ENCODE measurements around the gene SLC22A3. TPM values are rescaled to one million over a fixed set of nuclear protein-coding genes. Genes with fewer than 3 reads are reported as not detected.

SLC22A3 gene
- total RNA-seq, 2 donors from 2014 or later, result 0.11 TPM; not detected in 1

DNA sequence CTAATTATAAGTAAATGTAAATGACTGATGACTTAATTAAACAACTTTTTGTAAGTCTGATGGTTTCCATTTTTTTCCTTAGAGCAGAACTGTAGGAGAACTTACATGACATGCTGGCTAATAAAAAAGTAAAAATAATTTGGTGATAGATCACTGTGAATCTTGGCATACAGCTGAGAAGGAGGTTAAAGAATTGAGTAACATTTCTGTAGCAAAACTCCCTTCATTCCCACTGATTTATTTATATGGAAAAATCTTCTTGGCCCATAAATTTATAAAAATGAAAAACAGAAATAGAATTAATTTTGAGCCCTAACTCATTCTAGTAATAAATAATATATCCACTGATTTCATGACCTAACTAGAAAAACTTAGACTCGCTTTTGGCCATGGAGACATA is 48.1 kb downstream of the SLC22A3 start:
- H3K27ac Mint-ChIP-seq, result no peak overlapping the region
- no peak for ATAC-seq (replicated peaks)
- peaks cover 5% of the 10 kb centered on the region for H3K9me3 Mint-ChIP-seq
- peaks cover 10% of the 10 kb centered on the region for H3K4me1 Mint-ChIP-seq
- H3K36me3 Mint-ChIP-seq (ENCODE audit: low read depth), result no peaks in the 10 kb centered on the region
- peaks cover 13% of the 10 kb centered on the region for H3K27me3 Mint-ChIP-seq
- no peak overlapping the region for H3K4me3 Mint-ChIP-seq

DNA sequence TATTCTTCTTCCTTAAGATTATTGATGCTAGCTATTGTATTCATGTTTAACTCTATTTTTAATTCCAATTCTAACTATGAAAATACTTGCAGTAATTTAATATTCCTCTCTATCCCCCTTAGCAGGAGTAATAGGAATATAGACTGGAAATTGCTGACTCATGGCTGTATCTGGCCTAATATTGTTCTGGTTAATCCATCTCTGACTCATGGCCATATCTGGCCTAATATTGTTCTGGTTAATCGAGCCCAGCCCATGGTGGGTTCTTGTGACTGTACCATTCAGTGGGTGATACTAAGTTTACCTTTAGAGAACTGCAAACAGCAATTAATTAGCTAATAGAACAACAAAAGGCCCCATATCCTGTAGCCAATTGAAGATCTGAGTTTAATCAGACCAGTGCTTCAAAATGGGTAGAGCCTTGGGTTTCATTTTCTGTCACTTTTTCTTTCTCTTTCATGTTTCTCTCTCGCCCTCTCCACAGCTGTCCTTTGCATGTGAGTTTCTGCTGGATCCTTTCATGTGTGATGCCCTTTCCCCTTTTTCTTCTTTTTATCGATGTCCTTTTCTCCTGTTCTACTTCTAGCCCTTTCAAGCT is 50.6 kb downstream of the SLC22A3 start:
- no peak for ATAC-seq (replicated peaks)
- H3K9me3 Mint-ChIP-seq, result peaks cover under 1% of the 10 kb centered on the region
- H3K36me3 Mint-ChIP-seq (ENCODE audit: low read depth), result no peaks in the 10 kb centered on the region
- H3K27ac Mint-ChIP-seq, result no peak overlapping the region
- H3K27me3 Mint-ChIP-seq, result peaks cover 9% of the 10 kb centered on the region
- H3K4me3 Mint-ChIP-seq, result no peak overlapping the region
- H3K4me1 Mint-ChIP-seq, result peaks cover 10% of the 10 kb centered on the region

DNA sequence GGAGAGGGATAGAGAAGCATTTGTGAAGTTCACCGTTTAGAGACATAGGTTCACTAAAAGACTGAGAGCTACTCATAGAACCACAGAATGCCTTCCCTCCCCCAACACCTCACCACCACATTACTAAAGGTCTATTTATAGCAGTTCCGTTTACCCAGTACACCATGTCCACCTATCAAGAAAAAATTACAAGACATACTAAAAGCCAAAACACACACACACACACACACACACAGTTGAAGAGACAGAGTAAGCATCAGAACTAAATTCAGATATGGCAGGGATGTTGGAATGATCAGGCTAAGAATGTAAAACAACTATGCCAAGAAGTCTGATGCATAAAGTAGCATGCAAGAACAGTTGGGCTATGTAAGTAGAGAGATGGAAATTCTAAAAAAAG is 52.3 kb downstream of the SLC22A3 start:
- no peak for ATAC-seq (replicated peaks)
- H3K27ac Mint-ChIP-seq, result no peak overlapping the region
- no peaks in the 10 kb centered on the region for H3K9me3 Mint-ChIP-seq
- no peak overlapping the region for H3K4me3 Mint-ChIP-seq
- peaks cover 4% of the 10 kb centered on the region for H3K27me3 Mint-ChIP-seq
- H3K4me1 Mint-ChIP-seq, result peaks cover 10% of the 10 kb centered on the region
- no peaks in the 10 kb centered on the region for H3K36me3 Mint-ChIP-seq (ENCODE audit: low read depth)

DNA sequence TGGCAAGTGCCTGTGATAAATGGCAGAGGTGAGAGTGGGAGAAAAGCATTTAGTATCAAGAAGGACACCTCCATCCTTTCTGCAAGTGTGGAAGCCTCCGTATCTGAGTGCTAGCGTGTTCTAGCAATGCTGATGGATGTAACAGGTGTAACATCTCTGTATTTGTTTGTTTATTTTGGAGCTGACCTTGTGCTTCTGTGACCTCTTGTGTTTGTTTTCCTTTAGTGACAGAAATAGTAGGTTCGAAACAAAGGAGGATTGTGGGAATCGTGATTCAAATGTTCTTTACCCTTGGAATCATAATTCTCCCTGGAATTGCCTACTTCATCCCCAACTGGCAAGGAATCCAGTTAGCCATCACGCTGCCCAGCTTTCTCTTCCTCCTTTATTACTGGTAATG is 60.4 kb downstream of the SLC22A3 start:
- Mint-ChIP-seq H3K4me1 (no peaks in the 10 kb centered on the region), H3K36me3 (ENCODE audit: low read depth) (no peaks in the 10 kb centered on the region), H3K27ac (no peak overlapping the region), H3K4me3 (no peak overlapping the region), H3K9me3 (no peaks in the 10 kb centered on the region), H3K27me3 (peaks cover 3% of the 10 kb centered on the region)
- no peak for ATAC-seq (replicated peaks)

DNA sequence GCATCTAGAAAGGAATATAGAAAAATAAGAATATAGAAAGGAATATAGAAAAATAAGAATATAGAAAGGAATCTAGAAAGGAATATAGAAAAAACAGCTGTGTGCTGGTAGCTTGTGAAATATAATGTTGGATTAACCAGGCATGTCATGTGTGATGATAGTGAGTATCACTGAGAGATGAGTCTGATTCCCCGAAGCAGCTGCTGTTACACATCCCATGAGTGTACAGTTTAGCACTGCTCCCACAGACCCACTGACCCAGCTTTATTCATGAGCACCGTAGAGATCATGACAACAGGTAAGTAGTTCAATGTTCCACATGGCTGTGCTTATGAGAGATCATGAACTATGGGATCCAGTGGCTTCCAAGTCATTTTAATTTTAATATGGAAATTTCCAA is 64.8 kb downstream of the SLC22A3 start:
- H3K4me1 Mint-ChIP-seq, result peaks cover 6% of the 10 kb centered on the region
- no peak for ATAC-seq (replicated peaks)
- H3K27me3 Mint-ChIP-seq, result peaks cover 11% of the 10 kb centered on the region

DNA sequence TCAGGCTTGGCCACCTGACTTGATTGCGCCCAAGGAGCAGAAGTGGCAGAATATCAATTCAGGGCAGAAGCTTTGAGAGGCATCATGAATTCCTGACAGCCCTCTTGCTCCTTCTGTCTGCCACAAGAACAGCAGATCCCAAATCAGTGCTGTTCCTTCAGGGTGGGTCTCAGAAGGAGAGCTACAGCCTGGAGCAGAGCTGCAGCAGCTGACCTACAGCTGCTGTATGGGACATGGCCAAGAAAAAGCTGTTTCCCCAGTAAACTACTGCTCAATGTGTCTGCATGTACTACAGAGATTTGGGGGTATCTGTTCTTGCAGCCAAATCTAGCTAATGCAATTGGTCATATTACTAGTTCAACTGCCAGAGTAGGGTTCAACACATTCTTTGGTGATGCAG is 69.0 kb downstream of the SLC22A3 start:
- no peak for ATAC-seq (replicated peaks)
- Mint-ChIP-seq H3K27me3 (peaks cover 11% of the 10 kb centered on the region), H3K27ac (no peak overlapping the region), H3K4me1 (peaks cover 6% of the 10 kb centered on the region), H3K9me3 (peaks cover 3% of the 10 kb centered on the region), H3K4me3 (no peak overlapping the region), H3K36me3 (ENCODE audit: low read depth) (no peaks in the 10 kb centered on the region)

More for the DNA sequence above, 64.8 kb downstream of the SLC22A3 start:
- Mint-ChIP-seq H3K36me3 (ENCODE audit: low read depth) (no peaks in the 10 kb centered on the region), H3K9me3 (peaks cover 3% of the 10 kb centered on the region), H3K4me3 (no peak overlapping the region), H3K27ac (no peak overlapping the region)

DNA sequence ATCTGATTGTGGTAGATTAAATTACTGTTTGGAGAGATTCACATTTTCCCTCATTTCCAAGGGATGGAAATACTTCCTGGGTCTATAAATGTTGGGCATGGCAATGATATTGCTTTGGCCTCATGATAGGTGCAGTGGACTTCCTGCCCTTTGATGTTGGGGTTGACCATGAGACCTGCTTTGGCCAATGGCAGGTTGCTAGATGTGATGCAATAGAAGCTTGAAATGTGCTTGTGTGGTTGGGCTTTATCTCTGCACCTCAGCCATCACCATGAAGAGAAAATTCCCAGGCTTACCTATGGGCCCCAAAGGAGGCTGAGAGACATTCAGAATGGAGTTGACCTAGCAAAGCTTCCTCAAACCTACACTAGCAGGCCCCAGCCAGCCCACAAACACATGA is 69.4 kb downstream of the SLC22A3 start:
- H3K4me3 Mint-ChIP-seq, result no peak overlapping the region

DNA sequence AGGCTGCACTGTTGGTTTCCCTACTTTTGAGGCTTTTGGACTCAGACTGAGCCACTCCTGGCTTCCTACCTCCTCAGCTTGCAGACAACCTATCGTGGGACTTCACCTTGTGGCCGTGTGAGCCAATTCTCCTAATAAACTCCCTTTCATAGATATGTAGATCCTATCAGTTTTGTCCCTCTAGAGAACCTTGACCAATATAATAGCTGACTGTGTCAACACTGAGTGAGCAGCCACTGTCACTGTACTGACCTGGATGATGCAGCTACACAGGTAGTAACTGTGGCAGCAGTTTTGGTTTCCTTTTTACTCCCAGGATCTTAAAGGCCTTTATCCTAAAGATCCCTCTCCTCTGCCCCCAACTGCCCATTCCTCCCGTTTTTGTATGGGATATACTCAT is 70.2 kb downstream of the SLC22A3 start:
- H3K4me3 Mint-ChIP-seq, result no peak overlapping the region
- H3K36me3 Mint-ChIP-seq (ENCODE audit: low read depth), result no peaks in the 10 kb centered on the region
- peaks cover 7% of the 10 kb centered on the region for H3K27me3 Mint-ChIP-seq
- ATAC-seq (replicated peaks), result no peak
- peaks cover 6% of the 10 kb centered on the region for H3K4me1 Mint-ChIP-seq
- H3K9me3 Mint-ChIP-seq, result peaks cover 3% of the 10 kb centered on the region
- H3K27ac Mint-ChIP-seq, result no peak overlapping the region

More for the DNA sequence above, 69.4 kb downstream of the SLC22A3 start:
- Mint-ChIP-seq H3K4me1 (peaks cover 6% of the 10 kb centered on the region), H3K36me3 (ENCODE audit: low read depth) (no peaks in the 10 kb centered on the region), H3K27me3 (peaks cover 8% of the 10 kb centered on the region), H3K9me3 (peaks cover 3% of the 10 kb centered on the region), H3K27ac (no peak overlapping the region)
- no peak for ATAC-seq (replicated peaks)

DNA sequence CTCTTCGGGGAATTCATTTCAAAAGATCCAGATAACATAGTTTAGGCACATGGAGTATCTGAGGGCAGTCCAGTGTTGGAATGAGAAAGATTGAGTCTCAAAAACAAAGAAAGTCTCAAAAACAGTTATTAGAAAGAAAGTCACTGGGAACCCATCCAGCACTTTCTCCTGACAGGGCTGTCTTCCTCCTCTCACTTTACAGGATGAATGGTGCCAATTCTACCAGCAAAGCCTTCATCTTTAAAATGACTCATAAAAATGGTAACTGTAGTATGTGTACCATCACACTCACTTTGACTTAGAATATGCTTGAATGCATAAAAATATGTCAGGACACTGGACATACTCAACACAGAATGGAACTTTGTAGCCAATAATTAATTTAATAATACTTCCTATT is 71.3 kb downstream of the SLC22A3 start:
- Mint-ChIP-seq H3K27ac (no peak overlapping the region), H3K27me3 (peaks cover 4% of the 10 kb centered on the region)
- no peak for ATAC-seq (replicated peaks)

DNA sequence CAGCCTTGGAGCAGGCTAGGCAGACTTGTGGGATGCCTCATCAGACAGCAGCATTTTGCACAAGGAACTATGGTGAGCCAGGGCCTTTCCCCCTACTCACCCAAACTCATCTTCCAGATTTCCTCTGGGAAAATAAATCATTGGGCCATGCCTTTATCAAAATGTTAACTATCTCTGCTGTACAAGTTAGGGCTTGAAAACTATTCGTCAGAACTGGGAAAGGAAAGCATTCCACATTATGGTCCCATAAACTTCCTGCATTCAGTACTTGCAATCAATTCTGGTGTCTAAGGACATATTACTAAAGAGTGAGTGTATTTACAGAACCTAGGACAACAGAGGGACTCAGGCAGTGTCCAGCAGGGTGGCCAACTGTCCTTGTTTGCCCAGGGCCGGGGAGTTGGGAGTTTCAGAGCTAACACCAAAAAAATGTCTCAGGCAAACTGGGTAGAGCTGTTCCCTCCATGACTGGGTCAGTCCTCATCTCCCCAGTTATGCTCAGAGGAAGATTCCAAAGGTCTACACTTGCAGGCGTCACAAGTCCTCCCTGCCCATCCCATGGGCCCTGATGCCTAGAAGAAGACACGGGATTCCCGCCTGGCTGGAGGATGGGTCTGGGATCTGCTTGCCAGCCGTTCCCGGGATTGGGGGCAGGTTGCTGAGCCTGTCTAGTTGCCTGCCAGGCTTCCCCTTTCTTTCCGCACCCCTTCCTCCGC is 72.2 kb downstream of the SLC22A3 start:
- Mint-ChIP-seq H3K4me1 (no peaks in the 10 kb centered on the region), H3K27me3 (no peaks in the 10 kb centered on the region), H3K27ac (no peak overlapping the region), H3K4me3 (no peak overlapping the region), H3K9me3 (no peaks in the 10 kb centered on the region), H3K36me3 (ENCODE audit: low read depth) (no peaks in the 10 kb centered on the region)
- ATAC-seq (replicated peaks), result no peak

More for the DNA sequence above, 71.3 kb downstream of the SLC22A3 start:
- Mint-ChIP-seq H3K4me1 (no peaks in the 10 kb centered on the region), H3K4me3 (no peak overlapping the region), H3K9me3 (no peaks in the 10 kb centered on the region), H3K36me3 (ENCODE audit: low read depth) (no peaks in the 10 kb centered on the region)

DNA sequence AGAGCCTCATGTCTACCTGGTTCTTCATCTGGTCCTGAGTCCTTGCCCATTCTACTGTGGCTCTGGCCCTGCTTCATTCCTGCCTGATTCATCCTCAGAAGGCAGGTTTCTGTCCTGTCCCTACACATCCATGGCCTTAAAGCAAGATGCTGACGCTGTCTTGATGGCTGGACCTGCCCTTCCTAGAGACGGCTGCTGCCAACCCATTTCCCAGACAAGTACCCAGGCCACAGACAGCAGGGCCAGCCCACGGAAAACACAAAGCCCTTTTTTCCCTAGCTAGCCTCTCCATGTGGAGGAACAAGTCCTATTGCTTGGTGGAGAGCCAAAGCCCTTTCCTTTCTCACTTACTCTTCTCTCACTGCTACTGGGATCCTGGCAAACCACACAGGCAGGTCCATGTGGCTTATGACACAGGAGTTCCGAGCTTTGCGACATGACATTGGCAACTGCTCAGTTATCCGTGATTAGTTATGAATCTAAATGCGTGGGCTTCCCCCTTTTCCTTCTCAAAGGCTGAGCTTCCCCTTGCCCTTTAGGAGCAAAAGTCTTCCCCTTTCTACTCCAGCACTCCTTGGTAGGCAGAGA is 72.9 kb downstream of the SLC22A3 start:
- Mint-ChIP-seq H3K4me3 (no peak overlapping the region), H3K27me3 (no peaks in the 10 kb centered on the region), H3K36me3 (ENCODE audit: low read depth) (no peaks in the 10 kb centered on the region), H3K27ac (no peak overlapping the region), H3K9me3 (no peaks in the 10 kb centered on the region), H3K4me1 (peaks cover under 1% of the 10 kb centered on the region)
- ATAC-seq (replicated peaks), result no peak

DNA sequence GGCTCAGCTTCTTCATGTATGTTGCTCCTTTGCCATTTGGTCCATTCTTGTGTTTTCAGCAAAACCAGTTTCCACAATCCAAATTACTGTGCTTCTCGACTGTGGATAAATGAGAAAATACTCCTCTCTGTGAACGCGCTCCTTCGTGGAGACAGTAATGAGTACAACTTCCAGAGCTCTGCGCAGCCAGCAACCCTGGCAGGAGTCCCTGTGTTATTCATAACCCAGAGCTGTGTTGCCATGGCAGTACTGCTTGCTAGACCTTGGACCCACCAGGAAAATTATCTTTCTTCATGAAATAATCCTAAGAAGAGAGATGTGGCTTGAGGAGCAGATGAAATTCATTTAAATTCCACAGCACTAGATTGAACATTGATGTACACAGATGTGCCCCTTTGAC is 73.7 kb downstream of the SLC22A3 start:
- ATAC-seq (replicated peaks), result no peak
- H3K27me3 Mint-ChIP-seq, result no peaks in the 10 kb centered on the region
- no peaks in the 10 kb centered on the region for H3K9me3 Mint-ChIP-seq
- H3K4me1 Mint-ChIP-seq, result peaks cover 6% of the 10 kb centered on the region
- H3K4me3 Mint-ChIP-seq, result no peak overlapping the region
- H3K27ac Mint-ChIP-seq, result no peak overlapping the region
- H3K36me3 Mint-ChIP-seq (ENCODE audit: low read depth), result no peaks in the 10 kb centered on the region

DNA sequence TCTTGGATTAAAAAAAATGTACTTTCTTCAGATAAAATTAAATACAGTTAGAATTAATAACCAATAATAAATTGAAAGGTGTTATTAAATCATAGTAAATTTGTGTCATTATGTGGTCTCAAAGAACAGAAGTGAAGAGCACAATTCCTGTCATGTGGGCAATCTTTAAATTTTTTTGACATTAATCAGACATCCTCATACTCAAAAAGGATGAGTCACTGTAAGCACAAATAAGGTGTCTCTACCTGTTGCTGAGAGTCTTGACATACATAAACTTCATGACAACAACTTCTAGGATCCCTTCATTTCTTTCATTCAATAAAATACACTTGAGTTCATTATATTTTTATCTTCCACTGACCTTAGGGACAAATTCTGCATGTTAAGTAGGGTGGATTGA is 76.1 kb downstream of the SLC22A3 start:
- ATAC-seq (replicated peaks), result no peak
- H3K27ac Mint-ChIP-seq, result no peak overlapping the region

DNA sequence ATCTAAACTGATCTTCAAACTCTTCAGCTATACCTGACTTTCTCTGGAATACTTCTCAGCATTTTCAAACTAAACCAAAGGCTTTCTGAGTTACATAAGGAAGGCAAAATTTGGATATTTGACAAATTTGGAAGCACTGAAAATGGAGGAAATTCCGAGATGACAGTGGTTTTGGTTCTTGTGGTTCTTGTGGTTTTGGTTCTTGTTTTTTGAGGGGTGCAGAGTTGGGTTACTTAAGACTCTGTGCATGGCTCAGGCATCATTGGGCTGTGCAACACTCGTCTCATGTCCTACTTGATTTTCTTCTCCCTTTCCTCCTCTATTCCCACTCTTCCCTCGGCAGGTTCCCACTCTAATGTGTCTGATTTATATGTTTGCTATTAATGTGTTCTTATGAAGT is 78.0 kb downstream of the SLC22A3 start:
- H3K4me3 Mint-ChIP-seq, result no peak overlapping the region
- no peak for ATAC-seq (replicated peaks)
- peaks cover 6% of the 10 kb centered on the region for H3K4me1 Mint-ChIP-seq
- no peaks in the 10 kb centered on the region for H3K9me3 Mint-ChIP-seq
- H3K27ac Mint-ChIP-seq, result no peak overlapping the region
- peaks cover 23% of the 10 kb centered on the region for H3K27me3 Mint-ChIP-seq
- no peaks in the 10 kb centered on the region for H3K36me3 Mint-ChIP-seq (ENCODE audit: low read depth)

More for the DNA sequence above, 76.1 kb downstream of the SLC22A3 start:
- Mint-ChIP-seq H3K9me3 (no peaks in the 10 kb centered on the region), H3K36me3 (ENCODE audit: low read depth) (no peaks in the 10 kb centered on the region), H3K4me3 (no peak overlapping the region), H3K4me1 (peaks cover 6% of the 10 kb centered on the region), H3K27me3 (peaks cover 11% of the 10 kb centered on the region)
